SK-N-MC (cell line): ENCODE data around the gene PLXDC2.

Source experiments
- DNase-seq: peaks from one replicate; pipeline ENCODE4 v3.0.0-alpha.2; 2011; ENCODE audit warnings: low read depth, low spot score
- H3K27ac ChIP-seq: fragments of 200-600 bp; sonication (generic); 2 replicates; pipeline ENCODE4 v1.5.1; 2016; ENCODE audit warnings: mixed run types
- H3K36me3 ChIP-seq: fragments of 200-600 bp; sonication (generic); 2 replicates; pipeline ENCODE4 v1.6.1; 2017; ENCODE audit warnings: antibody characterized with exemption, low read length, mixed read lengths; ENCODE audit not compliant: insufficient read depth
- H3K4me3 ChIP-seq: fragments of 200-600 bp; sonication (generic); 2 replicates; pipeline ENCODE4 v1.5.1; 2016
- H3K9ac ChIP-seq: fragments of 200-600 bp; sonication (generic); 2 replicates; pipeline ENCODE4 v1.8.0; 2017; ENCODE audit warnings: mixed run types, mixed read lengths; ENCODE audit not compliant: insufficient read length
- H3K9me3 ChIP-seq: fragments of 200-600 bp; sonication (generic); 2 replicates; pipeline ENCODE4 v1.6.1; 2017; ENCODE audit warnings: low read depth, mild to moderate bottlenecking, antibody characterized with exemption, low read length, moderate library complexity, mixed read lengths
- EZH2 ChIP-seq: fragments of 200-600 bp; sonication (generic); IDR thresholded peaks from one replicate; pipeline ENCODE4 v1.6.1; 2017; ENCODE audit warnings: antibody characterized with exemption
- FOXP2 ChIP-seq: optimal IDR thresholded peaks from 2 replicates; pipeline ENCODE3; 2011; ENCODE audit warnings: mild to moderate bottlenecking, moderate library complexity; ENCODE audit not compliant: insufficient read depth; ENCODE audit errors: extremely low read length, control extremely low read depth
- POLR2AphosphoS5 ChIP-seq: IDR thresholded peaks from 2 replicates; pipeline ENCODE4 v1.6.1; 2012; ENCODE audit warnings: mild to moderate bottlenecking, low read depth, low read length, borderline replicate concordance

Gene PLXDC2

GRCh38 chr10:19853831-19854230, 37.6 kb downstream of the PLXDC2 start:
- no peak for TF ChIP-seq EZH2
- no peak for TF ChIP-seq POLR2AphosphoS5
- no peak for TF ChIP-seq FOXP2
- no peak for DNase-seq
- no peaks in the 10 kb centered on the region for H3K36me3 ChIP-seq
- no peaks in the 10 kb centered on the region for H3K9me3 ChIP-seq
- H3K27ac ChIP-seq: peak overlapping the region; percentile 92
- H3K9ac ChIP-seq: no peak overlapping the region
- H3K4me3 ChIP-seq: peak overlapping the region; percentile 19; the same call in 1 of the 2 replicates

- no peak for DNase-seq
- no peak overlapping the region for H3K4me3 ChIP-seq
- peaks cover 3% of the 10 kb centered on the region; the same call in 1 of the 2 replicates for H3K36me3 ChIP-seq
- H3K9me3 ChIP-seq: no peaks in the 10 kb centered on the region
- no peak for TF ChIP-seq EZH2
- TF ChIP-seq POLR2AphosphoS5: no peak
- TF ChIP-seq FOXP2: no peak
- no peak overlapping the region for H3K9ac ChIP-seq
- no peak overlapping the region for H3K27ac ChIP-seq
Measured at GRCh38 chr10:19857876-19858275, 41.6 kb downstream of the PLXDC2 start.

- DNase-seq: no peak
- H3K9ac ChIP-seq: no peak overlapping the region
- peaks cover 11% of the 10 kb centered on the region; the same call in 1 of the 2 replicates for H3K36me3 ChIP-seq
- TF ChIP-seq EZH2: no peak
- TF ChIP-seq FOXP2: no peak
- no peak for TF ChIP-seq POLR2AphosphoS5
- no peaks in the 10 kb centered on the region for H3K9me3 ChIP-seq
- no peak overlapping the region for H3K27ac ChIP-seq
- H3K4me3 ChIP-seq: no peak overlapping the region
Measured at GRCh38 chr10:19860107-19860506, 43.9 kb downstream of the PLXDC2 start.

- no peak overlapping the region for H3K9ac ChIP-seq
Measured at GRCh38 chr10:19862811-19863515, 46.7 kb downstream of the PLXDC2 start.

GRCh38 chr10:19865676-19866075, 49.4 kb downstream of the PLXDC2 start:
- DNase-seq: no peak
- TF ChIP-seq EZH2: no peak

More at GRCh38 chr10:19862811-19863515, 46.7 kb downstream of the PLXDC2 start:
- TF ChIP-seq FOXP2 (no peak), EZH2 (no peak), POLR2AphosphoS5 (no peak)
- H3K36me3 ChIP-seq: peaks cover 26% of the 10 kb centered on the region; the same call in 1 of the 2 replicates
- peak overlapping the region; percentile 13; the same call in 1 of the 2 replicates for H3K27ac ChIP-seq
- no peak for DNase-seq
- no peak overlapping the region for H3K4me3 ChIP-seq
- H3K9me3 ChIP-seq: no peaks in the 10 kb centered on the region

GRCh38 chr10:19869370-19869769, 53.1 kb downstream of the PLXDC2 start:
- H3K27ac ChIP-seq: no peak overlapping the region
- no peak for DNase-seq
- TF ChIP-seq EZH2 (no peak), POLR2AphosphoS5 (no peak), FOXP2 (no peak)

More at GRCh38 chr10:19865676-19866075, 49.4 kb downstream of the PLXDC2 start:
- no peak overlapping the region for H3K27ac ChIP-seq
- H3K36me3 ChIP-seq: peaks cover 23% of the 10 kb centered on the region; the same call in 1 of the 2 replicates
- no peak overlapping the region for H3K9ac ChIP-seq
- no peaks in the 10 kb centered on the region for H3K9me3 ChIP-seq
- no peak overlapping the region for H3K4me3 ChIP-seq

GRCh38 chr10:19872504-19873271, 56.5 kb downstream of the PLXDC2 start:
- Histone ChIP-seq H3K36me3 (no peaks in the 10 kb centered on the region), H3K27ac (no peak overlapping the region), H3K9me3 (no peaks in the 10 kb centered on the region), H3K4me3 (no peak overlapping the region), H3K9ac (no peak overlapping the region)
- DNase-seq: no peak
- TF ChIP-seq EZH2 (no peak), POLR2AphosphoS5 (no peak), FOXP2 (no peak)

More at GRCh38 chr10:19869370-19869769, 53.1 kb downstream of the PLXDC2 start:
- Histone ChIP-seq H3K9me3 (no peaks in the 10 kb centered on the region), H3K4me3 (no peak overlapping the region), H3K36me3 (peaks cover 23% of the 10 kb centered on the region; the same call in 1 of the 2 replicates), H3K9ac (no peak overlapping the region)

GRCh38 chr10:19874190-19874589, 58.0 kb downstream of the PLXDC2 start:
- Histone ChIP-seq H3K4me3 (no peak overlapping the region), H3K9ac (no peak overlapping the region), H3K36me3 (no peaks in the 10 kb centered on the region), H3K27ac (no peak overlapping the region), H3K9me3 (no peaks in the 10 kb centered on the region)
- TF ChIP-seq POLR2AphosphoS5 (no peak), EZH2 (no peak), FOXP2 (no peak)
- no peak for DNase-seq
